Measurements from ENCODE around the gene HIPK1. TPM values are rescaled to one million over a fixed set of nuclear protein-coding genes. Genes with fewer than 3 reads are reported as not detected.

Gene HIPK1
- total RNA-seq, 1 donor = 23.9 TPM

DNA sequence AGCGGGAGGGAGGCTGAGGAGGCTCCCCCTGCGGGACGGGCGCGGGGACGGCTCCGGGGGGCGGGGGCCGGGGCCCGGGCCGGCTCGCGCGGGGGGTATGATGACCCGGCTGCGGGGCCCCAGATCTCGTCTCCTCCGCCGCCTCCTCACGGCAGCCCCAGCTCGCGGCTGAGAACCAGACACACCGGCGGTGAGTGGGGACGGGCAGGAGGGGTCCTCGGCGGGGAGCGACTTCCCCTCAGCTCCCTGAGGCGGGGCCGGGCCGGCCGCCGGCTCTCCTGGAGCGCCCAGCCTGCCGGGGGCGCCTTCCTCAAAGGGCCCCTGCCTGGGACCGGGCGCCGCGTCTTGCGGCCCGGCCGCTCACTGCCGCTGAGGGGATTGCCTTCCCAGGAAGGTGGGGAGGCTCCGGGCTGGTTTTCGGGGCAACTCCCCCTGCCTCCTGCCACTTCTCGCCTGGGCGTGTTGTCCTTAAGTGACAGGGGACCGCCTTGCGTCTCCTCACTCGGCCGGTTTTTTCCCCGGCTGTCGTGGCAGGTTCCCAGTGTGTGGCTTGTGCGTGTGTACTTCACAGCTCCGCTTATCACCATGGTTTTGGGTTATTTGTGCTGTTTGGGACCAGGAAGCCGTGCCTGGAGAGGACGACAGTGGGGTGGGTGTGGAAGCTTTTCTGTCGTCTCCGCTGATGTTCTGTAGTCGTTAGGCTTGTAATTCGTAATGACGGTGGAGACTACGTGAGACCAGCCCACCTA is 800 bp downstream of the HIPK1 start:
- Histone ChIP-seq H3K79me2 (ENCODE audit: insufficient read depth, low read length) (peaks cover 53% of the 10 kb centered on the region), H3K27me3 (ENCODE audit: insufficient read depth, low read length) (no peaks in the 10 kb centered on the region), H3K4me1 (ENCODE audit: insufficient read depth, low read length) (peaks cover 26% of the 10 kb centered on the region), H4K20me1 (ENCODE audit: insufficient read depth, low read length) (peaks cover 44% of the 10 kb centered on the region), H3K27ac (ENCODE audit: low read depth, low read length) (peak overlapping the region; percentile 92), H3K36me3 (ENCODE audit: insufficient read depth, low read length) (peaks cover 3% of the 10 kb centered on the region), H3K4me3 (ENCODE audit: insufficient read depth, low read length) (peak overlapping the region; percentile 98), H3K4me2 (ENCODE audit: insufficient read depth, low read length) (peak overlapping the region; percentile 95), H3K9me3 (ENCODE audit: low read depth, low read length) (no peaks in the 10 kb centered on the region), H2AFZ (ENCODE audit: low read length) (peak overlapping the region; percentile 73)
- TF ChIP-seq, protein P1, sequence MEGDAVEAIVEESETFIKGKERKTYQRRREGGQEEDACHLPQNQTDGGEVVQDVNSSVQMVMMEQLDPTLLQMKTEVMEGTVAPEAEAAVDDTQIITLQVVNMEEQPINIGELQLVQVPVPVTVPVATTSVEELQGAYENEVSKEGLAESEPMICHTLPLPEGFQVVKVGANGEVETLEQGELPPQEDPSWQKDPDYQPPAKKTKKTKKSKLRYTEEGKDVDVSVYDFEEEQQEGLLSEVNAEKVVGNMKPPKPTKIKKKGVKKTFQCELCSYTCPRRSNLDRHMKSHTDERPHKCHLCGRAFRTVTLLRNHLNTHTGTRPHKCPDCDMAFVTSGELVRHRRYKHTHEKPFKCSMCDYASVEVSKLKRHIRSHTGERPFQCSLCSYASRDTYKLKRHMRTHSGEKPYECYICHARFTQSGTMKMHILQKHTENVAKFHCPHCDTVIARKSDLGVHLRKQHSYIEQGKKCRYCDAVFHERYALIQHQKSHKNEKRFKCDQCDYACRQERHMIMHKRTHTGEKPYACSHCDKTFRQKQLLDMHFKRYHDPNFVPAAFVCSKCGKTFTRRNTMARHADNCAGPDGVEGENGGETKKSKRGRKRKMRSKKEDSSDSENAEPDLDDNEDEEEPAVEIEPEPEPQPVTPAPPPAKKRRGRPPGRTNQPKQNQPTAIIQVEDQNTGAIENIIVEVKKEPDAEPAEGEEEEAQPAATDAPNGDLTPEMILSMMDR (IDR thresholded peaks at IDR 0.05; ENCODE audit: extremely low read depth, low read depth, low read length) = no peak
- DNase-seq (ENCODE audit: insufficient read length, low spot score, missing footprints) = peak; percentile 88

DNA sequence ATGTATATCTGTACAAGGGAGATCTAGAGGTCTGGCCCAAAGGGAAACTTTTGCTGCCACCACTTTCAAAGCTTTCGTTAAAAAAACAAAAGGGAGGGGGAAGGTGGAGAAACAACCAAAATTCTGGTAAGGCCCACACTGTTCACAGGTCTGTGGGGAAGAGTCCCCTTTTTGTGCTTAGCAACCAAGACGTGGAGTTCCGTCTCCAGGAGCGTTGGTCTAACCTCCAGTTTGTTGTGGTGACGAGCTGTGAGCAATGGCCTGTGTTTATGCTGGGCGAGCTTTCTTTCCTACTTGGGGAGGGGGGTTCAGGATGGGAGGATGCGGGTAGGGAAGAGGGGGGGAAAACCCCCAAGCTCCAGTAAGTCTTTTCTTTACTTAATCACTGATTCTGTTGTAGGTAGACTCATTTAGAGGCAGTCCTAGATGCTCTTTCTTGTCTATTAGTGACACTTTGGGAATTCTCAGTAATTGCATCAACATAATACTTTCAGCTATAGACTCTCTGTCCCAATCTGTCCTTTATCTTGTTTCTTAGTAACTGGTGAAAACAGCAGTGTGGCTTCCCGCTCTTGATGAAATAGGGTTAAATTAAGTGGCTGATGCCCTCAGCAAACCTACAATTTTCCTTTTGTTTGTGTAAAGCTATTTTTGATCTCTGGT is 1.5 kb downstream of the HIPK1 start:
- DNase-seq (ENCODE audit: insufficient read length, low spot score, missing footprints) = peak; percentile 85
- peaks cover 51% of the 10 kb centered on the region for H4K20me1 ChIP-seq (ENCODE audit: insufficient read depth, low read length)
- no peaks in the 10 kb centered on the region for H3K9me3 ChIP-seq (ENCODE audit: low read depth, low read length)
- peak overlapping the region; percentile 73 for H2AFZ ChIP-seq (ENCODE audit: low read length)
- H3K4me1 ChIP-seq (ENCODE audit: insufficient read depth, low read length) = peaks cover 26% of the 10 kb centered on the region
- H3K4me2 ChIP-seq (ENCODE audit: insufficient read depth, low read length) = peak overlapping the region; percentile 95
- no peaks in the 10 kb centered on the region for H3K27me3 ChIP-seq (ENCODE audit: insufficient read depth, low read length)
- H3K36me3 ChIP-seq (ENCODE audit: insufficient read depth, low read length) = peaks cover 3% of the 10 kb centered on the region
- peaks cover 60% of the 10 kb centered on the region for H3K79me2 ChIP-seq (ENCODE audit: insufficient read depth, low read length)
- H3K4me3 ChIP-seq (ENCODE audit: insufficient read depth, low read length) = peak overlapping the region; percentile 98
- TF ChIP-seq, protein P1 (IDR thresholded peaks at IDR 0.05; ENCODE audit: extremely low read depth, low read depth, low read length) = no peak
- H3K27ac ChIP-seq (ENCODE audit: low read depth, low read length) = peak overlapping the region; percentile 92

DNA sequence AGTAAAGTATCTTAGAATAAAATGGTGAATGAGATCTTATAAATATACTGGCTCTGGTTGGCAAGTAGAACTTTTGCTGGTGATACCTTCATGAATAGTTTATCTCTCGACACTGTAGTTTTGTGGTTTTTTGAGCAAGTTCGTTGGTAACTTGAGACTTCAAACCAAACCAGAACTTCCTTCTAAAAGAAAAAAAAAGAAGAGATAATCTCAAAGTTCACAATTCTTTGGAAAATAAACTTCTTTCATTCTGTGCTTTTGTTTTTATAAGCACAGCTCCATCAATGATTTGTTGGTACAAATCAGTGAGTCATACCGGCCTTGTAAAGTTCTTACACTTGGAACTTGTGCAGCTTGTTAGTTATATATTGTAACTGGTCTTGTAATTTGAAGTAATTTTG is 2.3 kb downstream of the HIPK1 start:
- TF ChIP-seq, protein P1 (IDR thresholded peaks at IDR 0.05; ENCODE audit: extremely low read depth, low read depth, low read length) = no peak
- Histone ChIP-seq H3K27ac (ENCODE audit: low read depth, low read length) (peak overlapping the region; percentile 92), H4K20me1 (ENCODE audit: insufficient read depth, low read length) (peaks cover 57% of the 10 kb centered on the region), H3K79me2 (ENCODE audit: insufficient read depth, low read length) (peaks cover 68% of the 10 kb centered on the region), H3K4me2 (ENCODE audit: insufficient read depth, low read length) (peak overlapping the region; percentile 95), H2AFZ (ENCODE audit: low read length) (no peak overlapping the region), H3K27me3 (ENCODE audit: insufficient read depth, low read length) (no peaks in the 10 kb centered on the region), H3K4me3 (ENCODE audit: insufficient read depth, low read length) (peak overlapping the region; percentile 98), H3K4me1 (ENCODE audit: insufficient read depth, low read length) (peaks cover 26% of the 10 kb centered on the region), H3K36me3 (ENCODE audit: insufficient read depth, low read length) (peaks cover 3% of the 10 kb centered on the region), H3K9me3 (ENCODE audit: low read depth, low read length) (no peaks in the 10 kb centered on the region)
- peak; percentile 68 for DNase-seq (ENCODE audit: insufficient read length, low spot score, missing footprints)

DNA sequence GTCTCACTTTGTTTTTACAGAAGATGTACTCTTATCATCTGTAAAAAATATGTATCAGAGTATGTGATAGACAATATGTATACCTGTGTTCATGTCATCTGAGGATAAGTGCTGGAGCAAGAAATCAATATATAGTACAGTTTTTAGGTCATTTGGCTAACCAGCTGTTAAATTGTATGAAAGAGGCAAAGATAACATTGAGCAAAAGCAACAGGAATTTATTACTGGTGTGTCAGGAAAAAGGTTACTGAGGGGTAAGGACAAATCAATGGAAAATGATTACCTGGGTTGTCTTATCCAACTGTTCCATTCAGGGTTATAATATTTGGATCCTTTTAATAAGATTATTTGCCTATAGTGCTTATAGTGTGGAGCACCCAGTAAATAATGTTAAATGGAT is 4.9 kb downstream of the HIPK1 start:
- TF ChIP-seq, protein P1 (IDR thresholded peaks at IDR 0.05; ENCODE audit: extremely low read depth, low read depth, low read length) = no peak
- H4K20me1 ChIP-seq (ENCODE audit: insufficient read depth, low read length) = peaks cover 75% of the 10 kb centered on the region
- H3K4me1 ChIP-seq (ENCODE audit: insufficient read depth, low read length) = peaks cover 19% of the 10 kb centered on the region
- H2AFZ ChIP-seq (ENCODE audit: low read length) = no peak overlapping the region
- H3K27me3 ChIP-seq (ENCODE audit: insufficient read depth, low read length) = no peaks in the 10 kb centered on the region
- no peak overlapping the region for H3K4me3 ChIP-seq (ENCODE audit: insufficient read depth, low read length)
- no peak for DNase-seq (ENCODE audit: insufficient read length, low spot score, missing footprints)
- H3K4me2 ChIP-seq (ENCODE audit: insufficient read depth, low read length) = no peak overlapping the region
- no peak overlapping the region for H3K27ac ChIP-seq (ENCODE audit: low read depth, low read length)
- H3K79me2 ChIP-seq (ENCODE audit: insufficient read depth, low read length) = peaks cover 94% of the 10 kb centered on the region
- H3K9me3 ChIP-seq (ENCODE audit: low read depth, low read length) = no peaks in the 10 kb centered on the region
- H3K36me3 ChIP-seq (ENCODE audit: insufficient read depth, low read length) = peaks cover 3% of the 10 kb centered on the region
